Chondrocyte (in vitro differentiated cells): ENCODE results near the gene NPRL2. TPM values are rescaled to one million over a fixed set of nuclear protein-coding genes. Genes with fewer than 3 reads are reported as not detected.

ENCODE experiments used
- DNase-seq: peaks from one replicate; pipeline ENCODE4 v3.0.0; 2021; ENCODE audit warnings: mixed read lengths, low spot score
- H3K27ac Mint-ChIP-seq: one replicate; pipeline ENCODE4 v1.8.0; 2021; ENCODE audit warnings: mild to moderate bottlenecking, moderate library complexity, mixed read lengths; ENCODE audit not compliant: unreplicated experiment
- H3K27me3 Mint-ChIP-seq: 2 replicates; pipeline ENCODE4 v1.8.0; 2021; ENCODE audit warnings: low read depth, mixed read lengths
- H3K36me3 Mint-ChIP-seq: 2 replicates; pipeline ENCODE4 v1.8.0; 2021; ENCODE audit warnings: low read depth, mixed read lengths
- H3K4me1 Mint-ChIP-seq: 2 replicates; pipeline ENCODE4 v1.8.0; 2021; ENCODE audit warnings: low read depth, mild to moderate bottlenecking, mixed read lengths
- H3K4me3 Mint-ChIP-seq: one replicate; pipeline ENCODE4 v1.8.0; 2021; ENCODE audit warnings: mild to moderate bottlenecking, moderate library complexity, mixed read lengths; ENCODE audit not compliant: unreplicated experiment
- H3K9me3 Mint-ChIP-seq: 2 replicates; pipeline ENCODE4 v1.8.0; 2021; ENCODE audit warnings: low read depth, mixed read lengths
- total RNA-seq: library from RNA; stranded (reverse); gene quantifications from 3 replicates; pipeline ENCODE4 v1.2.1, GENCODE V29; 2021
- TF ChIP-seq, protein P1 (sequence below): fragments of 200-600 bp; sonication (generic); IDR thresholded peaks from 2 replicates; pipeline ENCODE4 v1.5.0; 2021; ENCODE audit warnings: antibody characterized with exemption, mild to moderate bottlenecking, moderate library complexity

NPRL2 gene
- total RNA-seq, 1 donor from 2014 or later = 21.7 TPM

GRCh38 chr3:50299638-50299928 is 51.0 kb downstream of the NPRL2 start:
- peak overlapping the region; percentile 98 for H3K4me3 Mint-ChIP-seq
- H3K4me1 Mint-ChIP-seq = peaks cover 24% of the 10 kb centered on the region
- H3K27me3 Mint-ChIP-seq = no peaks in the 10 kb centered on the region
- peak overlapping the region; percentile 97 for H3K27ac Mint-ChIP-seq
- no peaks in the 10 kb centered on the region for H3K9me3 Mint-ChIP-seq
- TF ChIP-seq, protein P1, sequence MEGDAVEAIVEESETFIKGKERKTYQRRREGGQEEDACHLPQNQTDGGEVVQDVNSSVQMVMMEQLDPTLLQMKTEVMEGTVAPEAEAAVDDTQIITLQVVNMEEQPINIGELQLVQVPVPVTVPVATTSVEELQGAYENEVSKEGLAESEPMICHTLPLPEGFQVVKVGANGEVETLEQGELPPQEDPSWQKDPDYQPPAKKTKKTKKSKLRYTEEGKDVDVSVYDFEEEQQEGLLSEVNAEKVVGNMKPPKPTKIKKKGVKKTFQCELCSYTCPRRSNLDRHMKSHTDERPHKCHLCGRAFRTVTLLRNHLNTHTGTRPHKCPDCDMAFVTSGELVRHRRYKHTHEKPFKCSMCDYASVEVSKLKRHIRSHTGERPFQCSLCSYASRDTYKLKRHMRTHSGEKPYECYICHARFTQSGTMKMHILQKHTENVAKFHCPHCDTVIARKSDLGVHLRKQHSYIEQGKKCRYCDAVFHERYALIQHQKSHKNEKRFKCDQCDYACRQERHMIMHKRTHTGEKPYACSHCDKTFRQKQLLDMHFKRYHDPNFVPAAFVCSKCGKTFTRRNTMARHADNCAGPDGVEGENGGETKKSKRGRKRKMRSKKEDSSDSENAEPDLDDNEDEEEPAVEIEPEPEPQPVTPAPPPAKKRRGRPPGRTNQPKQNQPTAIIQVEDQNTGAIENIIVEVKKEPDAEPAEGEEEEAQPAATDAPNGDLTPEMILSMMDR = no peak
- H3K36me3 Mint-ChIP-seq = no peaks in the 10 kb centered on the region
- DNase-seq = no peak

DNA sequence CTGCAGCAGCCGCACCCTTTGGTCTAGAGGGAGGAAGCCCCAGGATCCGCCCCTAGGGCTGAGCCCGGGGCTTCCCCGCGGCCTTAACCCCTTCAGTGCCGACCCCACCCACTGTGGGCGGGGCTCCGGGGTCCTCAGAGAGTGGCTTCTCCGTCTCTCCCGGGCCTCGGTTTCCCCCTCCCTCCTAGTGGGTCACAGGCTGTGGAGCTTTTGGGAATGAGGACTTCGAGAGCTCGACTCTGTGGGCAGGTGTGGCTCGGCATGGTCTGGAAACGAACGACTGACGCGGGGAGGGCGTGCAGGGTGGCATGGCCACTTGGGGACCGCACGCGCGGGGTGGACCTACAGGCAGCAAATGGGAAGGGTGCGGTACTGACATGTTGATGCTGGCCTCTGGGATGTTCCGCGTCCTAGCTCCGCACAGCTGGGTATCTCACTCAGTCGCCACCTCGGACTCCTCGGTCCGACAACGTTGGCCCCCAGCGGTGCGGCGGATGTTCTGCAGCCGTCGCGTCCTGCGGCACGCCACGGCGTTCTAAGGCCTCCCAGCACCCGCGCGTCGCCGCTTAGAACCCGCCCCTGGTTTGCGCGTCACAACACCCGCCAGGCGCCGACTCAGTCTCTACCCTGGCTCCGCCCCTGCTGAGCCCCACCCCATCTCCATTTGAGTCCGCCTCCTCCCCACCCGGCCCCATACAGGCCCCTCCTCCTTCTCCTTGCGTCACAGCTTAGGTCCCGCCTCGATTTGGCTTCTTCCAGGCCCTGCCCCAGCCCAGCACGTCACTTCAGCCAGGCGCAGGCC is 51.5 kb downstream of the NPRL2 start, which contains the start of the genes HYAL3 and NAA80:
TSS of gene HYAL3 (minus strand) at position 570 of the 802 bp plus-strand sequence. CDS start 3,803 bp downstream, outside the sequence.
TSS of gene NAA80 (minus strand) at position 570 of the 802 bp plus-strand sequence. CDS start 1,942 bp downstream, outside the sequence.
- Mint-ChIP-seq H3K27me3 (no peaks in the 10 kb centered on the region), H3K9me3 (no peaks in the 10 kb centered on the region), H3K4me3 (peak within 1 kb of the TSS; percentile 98), H3K27ac (peak within 1 kb of the TSS; percentile 97), H3K36me3 (no peaks in the 10 kb centered on the region), H3K4me1 (peaks cover 24% of the 10 kb centered on the region)
- DNase-seq = peak; percentile 99
- TF ChIP-seq, protein P1 = peak; percentile 65

- TF ChIP-seq, protein P1 = peak; percentile 25
- no peaks in the 10 kb centered on the region for H3K9me3 Mint-ChIP-seq
- peak overlapping the region; percentile 36 for H3K27ac Mint-ChIP-seq
- no peak for DNase-seq
- H3K4me1 Mint-ChIP-seq = peaks cover 25% of the 10 kb centered on the region
- no peaks in the 10 kb centered on the region for H3K27me3 Mint-ChIP-seq
- no peaks in the 10 kb centered on the region for H3K36me3 Mint-ChIP-seq
- peak overlapping the region; percentile 98 for H3K4me3 Mint-ChIP-seq
Observed at GRCh38 chr3:50297896-50298725, 52.5 kb downstream of the NPRL2 start.

DNA sequence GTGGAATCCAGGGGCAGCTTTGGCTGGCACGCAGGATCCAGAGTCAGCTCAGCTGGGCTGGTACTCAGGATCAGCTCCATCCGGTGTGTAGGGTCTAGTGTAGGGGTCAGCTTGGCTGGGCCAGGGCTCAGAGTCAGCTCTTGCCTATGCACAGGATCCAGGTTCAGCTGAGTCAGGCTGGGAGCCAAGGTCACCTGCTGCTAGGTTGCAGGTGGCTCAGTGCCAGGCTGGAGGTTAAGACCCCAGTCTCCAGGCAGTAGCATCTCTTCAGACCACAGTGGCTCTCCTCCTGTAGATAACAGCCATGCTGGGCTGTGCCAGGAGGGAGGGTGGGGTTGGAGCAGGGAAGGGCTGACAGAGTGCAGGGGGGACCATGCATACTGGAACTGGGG is 53.2 kb downstream of the NPRL2 start:
- Mint-ChIP-seq H3K9me3 (no peaks in the 10 kb centered on the region), H3K27ac (no peak overlapping the region), H3K4me1 (peaks cover 32% of the 10 kb centered on the region), H3K4me3 (no peak overlapping the region), H3K27me3 (no peaks in the 10 kb centered on the region), H3K36me3 (no peaks in the 10 kb centered on the region)
- no peak for DNase-seq
- TF ChIP-seq, protein P1 = no peak

Other genes with a start within 250 kb of the NPRL2 start
- 18.7 to 37.5 TPM (median 36.7 TPM) in 3 replicates for gene SEMA3F, start 195.5 kb downstream of the NPRL2 start, total RNA-seq
- not detected in 3 replicates for gene GNAT1, start 159.2 kb downstream of the NPRL2 start, total RNA-seq
- gene SLC38A3, start 145.5 kb downstream of the NPRL2 start, total RNA-seq = 1.00 to 1.9 TPM (median 1.2 TPM) in 3 replicates
- gene GNAI2, start 114.6 kb downstream of the NPRL2 start, total RNA-seq = 388 to 444 TPM (median 443 TPM) in 3 replicates
- gene SEMA3B, start 81.6 kb downstream of the NPRL2 start, total RNA-seq = 9.6 to 16.4 TPM (median 14.9 TPM) in 3 replicates
- gene LSMEM2, start 71.7 kb downstream of the NPRL2 start, total RNA-seq = not detected in 3 replicates
- gene IFRD2, start 58.3 kb downstream of the NPRL2 start, total RNA-seq = 38.9 to 54.4 TPM (median 44.0 TPM) in 3 replicates
- gene HYAL3, start 51.4 kb downstream of the NPRL2 start, total RNA-seq = 5.3 to 6.9 TPM (median 5.4 TPM) in 3 replicates
- 10.9 to 16.0 TPM (median 12.9 TPM) in 3 replicates for gene NAA80, start 51.4 kb downstream of the NPRL2 start, total RNA-seq
- 0.22 to 0.65 TPM (median 0.26 TPM) in 3 replicates for gene HYAL1, start 47.2 kb downstream of the NPRL2 start, total RNA-seq
- gene HYAL2, start 28.0 kb downstream of the NPRL2 start, total RNA-seq = 31.3 to 37.0 TPM (median 36.8 TPM) in 3 replicates
- 15.3 to 18.6 TPM (median 17.0 TPM) in 3 replicates for gene TUSC2, start 22.6 kb downstream of the NPRL2 start, total RNA-seq
- gene RASSF1, start 9.9 kb downstream of the NPRL2 start, total RNA-seq = 17.3 to 22.4 TPM (median 21.8 TPM) in 3 replicates
- 0.41 to 2.0 TPM (median 1.1 TPM) in 3 replicates for gene ZMYND10, start 5.0 kb downstream of the NPRL2 start, total RNA-seq
- gene CYB561D2, start 87 bp upstream of the NPRL2 start, total RNA-seq = 18.2 to 29.4 TPM (median 19.5 TPM) in 3 replicates
- gene TMEM115, start 8.7 kb upstream of the NPRL2 start, total RNA-seq = 45.8 to 51.8 TPM (median 50.4 TPM) in 3 replicates
- gene CACNA2D2, start 152.9 kb upstream of the NPRL2 start, total RNA-seq = 0.34 to 0.46 TPM (median 0.40 TPM) in 3 replicates
- 3.2 to 5.8 TPM (median 4.4 TPM) in 3 replicates for gene C3orf18, start 217.0 kb upstream of the NPRL2 start, total RNA-seq
- gene HEMK1, start 218.7 kb upstream of the NPRL2 start, total RNA-seq = 15.1 to 20.1 TPM (median 15.2 TPM) in 3 replicates